ENCODE results near the gene PCED1B. TPM values are rescaled to one million over a fixed set of nuclear protein-coding genes. Genes with fewer than 3 reads are reported as not detected.
A peak's percentile ranks its signal among the peaks of the same experiment; 100 is the strongest.

Gene PCED1B
- total RNA-seq, 2 donors from 2014 or later, result 2.3 to 14.2 TPM

- H3K27me3 ChIP-seq, result no peaks in the 10 kb centered on the region
- H3K9me3 ChIP-seq, result no peaks in the 10 kb centered on the region
- intact Hi-C loops (cut with DNase I), result loop anchor here (10.0 kb wide), 1 partner anchor 225 kb away; no protein-coding TSS in a partner anchor
- no peaks in the 10 kb centered on the region for H3K36me3 ChIP-seq (replicated peaks in 1 of 2; ENCODE audit: insufficient read depth in 1 of 2, low read depth in 2 of 2)
- DNase-seq (peak; percentile 39 to 64 (median 42)), ATAC-seq (peak; percentile 53)
- H3K4me1 ChIP-seq, result peaks cover 25% of the 10 kb centered on the region
- 0% methylated on average over 20 to 44 of the region's 49 CpGs for WGBS, 2 donors
- TF ChIP-seq POLR2A (IDR thresholded peaks at IDR 0.05), result peak in 1 of 3 donors; percentile 44
- TF ChIP-seq CTCF (IDR thresholded peaks at IDR 0.05), result no peak
- peak overlapping the region in 3 of 4 donors; percentile 74 to 79 (median 79) for H3K27ac ChIP-seq
- H3K4me3 ChIP-seq, result peak overlapping the region; percentile 78 to 88
Observed at GRCh38 chr12:47079981-47080724, 732 bp downstream of the PCED1B start.

DNA sequence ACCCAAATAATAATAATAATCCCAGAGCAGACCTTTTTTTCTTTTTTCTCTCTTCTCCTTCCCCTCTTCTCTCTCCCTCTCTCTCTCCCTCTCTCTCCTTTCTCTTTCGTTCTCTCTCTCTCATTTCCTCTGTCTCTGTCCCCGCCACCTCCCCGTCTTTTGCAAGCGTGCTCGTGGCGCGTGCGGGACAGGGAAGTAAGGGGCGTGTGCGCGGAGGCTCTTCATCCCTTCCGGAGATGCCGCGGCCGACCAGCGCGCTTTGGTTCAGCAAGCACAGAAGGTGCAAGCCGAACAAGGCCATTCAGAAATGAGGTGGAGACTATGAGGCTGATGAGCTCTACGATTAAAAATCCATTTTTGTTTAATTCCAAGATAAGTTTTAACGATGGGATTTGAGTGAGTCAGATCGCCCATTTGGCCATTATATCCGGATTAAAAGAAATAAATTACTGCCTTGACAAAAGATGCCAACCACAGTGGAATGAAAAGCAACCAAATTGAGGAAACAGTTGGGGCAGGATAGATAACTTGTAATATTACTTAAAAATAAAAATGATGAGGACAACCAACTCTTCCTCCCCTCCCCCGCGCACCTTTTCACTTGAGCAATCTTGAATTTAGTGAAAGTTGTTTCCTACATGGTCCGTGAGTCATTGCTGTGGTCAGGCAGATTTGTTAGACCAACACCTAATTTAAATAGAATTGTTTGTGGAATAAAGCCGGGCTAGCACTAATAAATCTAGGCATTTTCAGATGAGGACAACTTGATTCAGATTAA, 1.5 kb downstream of the PCED1B start:
- intact Hi-C loops (cut with DNase I), result loop anchor here (10.0 kb wide), 1 partner anchor 224 kb away; no protein-coding TSS in a partner anchor
- DNase-seq (peak; percentile 27 to 54 (median 41)), ATAC-seq (no peak)
- 33 to 36% methylated on average over 26 of the region's 26 CpGs for WGBS, 2 donors
- H3K9me3 ChIP-seq, result no peaks in the 10 kb centered on the region
- TF ChIP-seq CTCF (IDR thresholded peaks at IDR 0.05) (no peak), POLR2A (IDR thresholded peaks at IDR 0.05) (peak in 1 of 3 donors; percentile 17)
- no peaks in the 10 kb centered on the region for H3K27me3 ChIP-seq
- peaks cover 25% of the 10 kb centered on the region for H3K4me1 ChIP-seq
- H3K36me3 ChIP-seq (replicated peaks in 1 of 2; ENCODE audit: insufficient read depth in 1 of 2, low read depth in 2 of 2), result no peaks in the 10 kb centered on the region
- peak overlapping the region; percentile 78 to 88 for H3K4me3 ChIP-seq
- peak overlapping the region in 3 of 4 donors; percentile 74 to 79 (median 79) for H3K27ac ChIP-seq

DNA sequence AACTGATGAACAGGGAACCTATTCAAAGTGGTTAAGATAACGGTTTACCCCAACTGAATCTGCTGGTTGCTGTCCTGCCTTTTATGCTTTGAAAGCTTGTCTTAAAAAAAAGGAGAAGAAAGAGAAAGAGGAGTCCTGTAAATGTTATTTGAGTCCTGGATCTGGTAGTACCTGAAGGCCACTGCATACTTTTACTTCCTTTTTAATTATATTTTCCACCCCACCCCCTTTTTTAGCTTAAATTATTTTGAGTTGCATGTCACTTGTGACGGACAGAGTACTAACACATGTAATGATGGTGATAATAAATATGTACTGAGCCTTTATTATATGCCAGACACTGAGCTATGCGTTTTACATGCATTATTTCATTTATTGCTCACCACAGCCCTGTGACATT, 2.9 kb downstream of the PCED1B start:
- no peaks in the 10 kb centered on the region for H3K36me3 ChIP-seq (replicated peaks in 1 of 2; ENCODE audit: insufficient read depth in 1 of 2, low read depth in 2 of 2)
- no peaks in the 10 kb centered on the region for H3K9me3 ChIP-seq
- TF ChIP-seq POLR2A (IDR thresholded peaks at IDR 0.05) (no peak), CTCF (IDR thresholded peaks at IDR 0.05) (no peak)
- intact Hi-C loops (cut with DNase I), result loop anchor here (10.0 kb wide), 1 partner anchor 223 kb away; no protein-coding TSS in a partner anchor
- no peak overlapping the region for H3K4me3 ChIP-seq
- WGBS, 2 donors, result 83 to 89% methylated on average over 3 of the region's 3 CpGs
- H3K4me1 ChIP-seq, result peaks cover 28% of the 10 kb centered on the region
- no peak overlapping the region for H3K27ac ChIP-seq
- no peak for ATAC-seq
- no peaks in the 10 kb centered on the region for H3K27me3 ChIP-seq
- no peak for DNase-seq

- no peak overlapping the region for H3K27ac ChIP-seq
- intact Hi-C loops (cut with DNase I), result loop anchor here (10.0 kb wide), 1 partner anchor 222 kb away; no protein-coding TSS in a partner anchor
- peaks cover 29% of the 10 kb centered on the region for H3K4me1 ChIP-seq
- DNase-seq (no peak), ATAC-seq (no peak)
- no peaks in the 10 kb centered on the region for H3K36me3 ChIP-seq (replicated peaks in 1 of 2; ENCODE audit: insufficient read depth in 1 of 2, low read depth in 2 of 2)
- WGBS, 2 donors, result 66 to 79% methylated on average over 7 of the region's 7 CpGs
- H3K9me3 ChIP-seq, result no peaks in the 10 kb centered on the region
- H3K4me3 ChIP-seq, result no peak overlapping the region
- no peak for TF ChIP-seq POLR2A (IDR thresholded peaks at IDR 0.05)
- TF ChIP-seq CTCF (IDR thresholded peaks at IDR 0.05), result no peak
- H3K27me3 ChIP-seq, result no peaks in the 10 kb centered on the region
Observed at GRCh38 chr12:47082796-47083621, 3.6 kb downstream of the PCED1B start.
